EH (cell line): Measurements from ENCODE around the gene ZNF320.
"Not testable (repeated sequence)": the region's sequence is repeated elsewhere in the genome, so short reads cannot be mapped to it uniquely, and the experiment has no call there.

Source experiments
- DNase-seq: peaks from one replicate; pipeline ENCODE4 v3.0.0-alpha.2; 2015; ENCODE audit warnings: low read depth

The ZNF320 gene

GRCh38 chr19:52897138-52897935 is at the start of gene ZNF320:
Gene ZNF320, minus strand, starts transcription at chr19:52897635. Its CDS starts 7,380 bp downstream, at chr19:52890255.
- peak; percentile 93 for DNase-seq

GRCh38 chr19:52946322-52947310 is 49.2 kb upstream of the ZNF320 start:
- peak; percentile 29 for DNase-seq

- DNase-seq, result no peak
Measured at GRCh38 chr19:52945652-52946321, 48.4 kb upstream of the ZNF320 start.

- not testable (repeated sequence) for DNase-seq
Measured at GRCh38 chr19:52944703-52945493, 47.5 kb upstream of the ZNF320 start.

GRCh38 chr19:52943884-52944643 is 46.6 kb upstream of the ZNF320 start:
- DNase-seq, result no peak

GRCh38 chr19:52943134-52943883 is 45.9 kb upstream of the ZNF320 start:
- no peak for DNase-seq

- peak; percentile 89 for DNase-seq
Measured at GRCh38 chr19:52942386-52943133, 45.1 kb upstream of the ZNF320 start.

GRCh38 chr19:52941941-52942385 is 44.5 kb upstream of the ZNF320 start:
- DNase-seq, result peak; percentile 43

GRCh38 chr19:52941523-52941922 is 44.1 kb upstream of the ZNF320 start:
- not testable (repeated sequence) for DNase-seq

- not testable (repeated sequence) for DNase-seq
Measured at GRCh38 chr19:52940905-52941304, 43.5 kb upstream of the ZNF320 start.

GRCh38 chr19:52938761-52939160 is 41.3 kb upstream of the ZNF320 start:
- no peak for DNase-seq

GRCh38 chr19:52936954-52937325 is 39.5 kb upstream of the ZNF320 start:
- DNase-seq, result no peak

- no peak for DNase-seq
Measured at GRCh38 chr19:52936151-52936953, 38.9 kb upstream of the ZNF320 start.

GRCh38 chr19:52935434-52935833 is 38.0 kb upstream of the ZNF320 start:
- peak; percentile 12 for DNase-seq

- not testable (repeated sequence) for DNase-seq
Measured at GRCh38 chr19:52924641-52925040, 27.2 kb upstream of the ZNF320 start.

- DNase-seq, result peak; percentile 8
Measured at GRCh38 chr19:52923778-52924593, 26.6 kb upstream of the ZNF320 start.
